SK-N-SH treated with all-trans-retinoic acid at 6 μM for 48 hours (cell line): ENCODE measurements around the gene HS6ST2.

Source experiments
- BACH2 ChIP-seq: fragments of 250-450 bp; sonication (Bioruptor Pico); IDR thresholded peaks from 2 replicates; pipeline ENCODE4 v1.9.0; 2021; ENCODE audit warnings: mild to moderate bottlenecking, borderline replicate concordance
- PATZ1 ChIP-seq: fragments of 250-450 bp; sonication (Bioruptor Pico); IDR thresholded peaks from 2 replicates; pipeline ENCODE4 v1.8.0; 2020; ENCODE audit warnings: mild to moderate bottlenecking, moderate library complexity, borderline replicate concordance
- RARB ChIP-seq: fragments of 250-450 bp; sonication (Bioruptor Pico); IDR thresholded peaks from 2 replicates; pipeline ENCODE4 v1.8.0; 2021; ENCODE audit warnings: mild to moderate bottlenecking, moderate library complexity
- TOX ChIP-seq: fragments of 250-450 bp; sonication (Bioruptor Pico); IDR thresholded peaks from 2 replicates; pipeline ENCODE4 v1.8.0; 2021; ENCODE audit warnings: mild to moderate bottlenecking, moderate library complexity, borderline replicate concordance
- ZC3H10 ChIP-seq: fragments of 250-450 bp; sonication (Bioruptor Pico); IDR thresholded peaks from 2 replicates; pipeline ENCODE4 v1.5.1; 2021; ENCODE audit warnings: mild to moderate bottlenecking, moderate library complexity
- ZFP30 ChIP-seq: fragments of 450-650 bp; formaldehyde crosslinking; IDR thresholded peaks from 2 replicates; pipeline ENCODE4 v1.5.0; 2022; ENCODE audit warnings: mild to moderate bottlenecking, moderate library complexity

- TF ChIP-seq PATZ1 (CRISPR knock-in tag) (no peak), BACH2 (no peak), TOX (CRISPR knock-in tag) (no peak), ZFP30 (CRISPR knock-in tag) (no peak), ZC3H10 (CRISPR knock-in tag) (no peak), RARB (no peak)
Measured at GRCh38 chrX:132924426-132924825, 34.0 kb downstream of the HS6ST2 start.
